Measurements from ENCODE around the gene WDCP. TPM values are rescaled to one million over a fixed set of nuclear protein-coding genes. Genes with fewer than 3 reads are reported as not detected.

WDCP gene
- total and polyA plus RNA-seq, 4 experiments from 2014 or later = 4.8 to 20.5 (median 11.3) TPM

- Histone ChIP-seq H3K4me1 (ENCODE audit: insufficient read depth, low read length) (peaks cover 11% of the 10 kb centered on the region), H3K4me3 (ENCODE audit: low read length in 2 of 2) (no peak overlapping the region), H3K9me3 (ENCODE audit: control insufficient read depth in 1 of 2, low read length in 2 of 2) (no peaks in the 10 kb centered on the region), H3K27ac (ENCODE audit: low read depth, low read length) (no peak overlapping the region), H3K36me3 (ENCODE audit: insufficient read depth, low read length) (no peaks in the 10 kb centered on the region), H3K27me3 (ENCODE audit: insufficient read depth, low read length) (peaks cover 5% of the 10 kb centered on the region)
- Mint-ChIP-seq H3K36me3 (no peaks in the 10 kb centered on the region), H3K4me1 (peaks cover 0 to 11% (median under 1%) of the 10 kb centered on the region in 4 donors), H3K4me3 (peak overlapping the region in 1 of 8 donors; percentile 18), H3K27ac (peak overlapping the region in 1 of 7 donors; percentile 81), H3K9me3 (no peaks in the 10 kb centered on the region), H3K27me3 (peaks cover 24 to 31% of the 10 kb centered on the region in 2 donors)
- ChIA-PET CTCF (ENCODE audit: partially characterized antibody) (interaction anchor here (1.2 kb wide), 2 partner anchors 11 to 187 kb away, joined by 3 read pairs; no protein-coding TSS in a partner anchor), POLR2A (ENCODE audit: partially characterized antibody) (no interaction called here)
- DNase-seq = no peak
- intact Hi-C loops (cut with micrococcal nuclease) = no loop called here
These were observed 35.7 kb downstream of the WDCP start for GRCh38 chr2:24011250-24012104.

GRCh38 chr2:24010477-24011249, 36.5 kb downstream of the WDCP start:
- Mint-ChIP-seq H3K9me3 (no peaks in the 10 kb centered on the region), H3K4me3 (no peak overlapping the region), H3K4me1 (peaks cover 0 to 11% (median under 1%) of the 10 kb centered on the region in 4 donors), H3K36me3 (no peaks in the 10 kb centered on the region), H3K27me3 (peaks cover 24 to 31% of the 10 kb centered on the region in 2 donors), H3K27ac (no peak overlapping the region)
- peaks cover 5% of the 10 kb centered on the region for H3K27me3 ChIP-seq (ENCODE audit: insufficient read depth, low read length)
- DNase-seq = no peak
- POLR2A ChIA-PET (ENCODE audit: partially characterized antibody) = no interaction called here
- CTCF ChIA-PET (ENCODE audit: partially characterized antibody) = interaction anchor here (1.2 kb wide), 2 partner anchors 12 to 186 kb away, joined by 3 read pairs; no protein-coding TSS in a partner anchor
- no peak overlapping the region for H3K27ac ChIP-seq (ENCODE audit: low read depth, low read length)
- intact Hi-C loops (cut with micrococcal nuclease) = no loop called here
- peaks cover 11% of the 10 kb centered on the region for H3K4me1 ChIP-seq (ENCODE audit: insufficient read depth, low read length)
- no peaks in the 10 kb centered on the region for H3K36me3 ChIP-seq (ENCODE audit: insufficient read depth, low read length)
- H3K4me3 ChIP-seq (ENCODE audit: low read length in 2 of 2) = no peak overlapping the region
- H3K9me3 ChIP-seq (ENCODE audit: control insufficient read depth in 1 of 2, low read length in 2 of 2) = no peaks in the 10 kb centered on the region

GRCh38 chr2:24009680-24010476, 37.3 kb downstream of the WDCP start, which contains the start of gene MFSD2B:
MFSD2B (plus strand) TSS chr2:24010085; CDS start chr2:24010097, 12 bp downstream.
- intact Hi-C loops (cut with micrococcal nuclease) = no loop called here
- CTCF ChIA-PET (ENCODE audit: partially characterized antibody) = no interaction called here
- Mint-ChIP-seq H3K27ac (peak within 1 kb of the TSS in 1 of 7 donors; percentile 49), H3K4me1 (peaks cover 0 to 11% (median under 1%) of the 10 kb centered on the region in 4 donors), H3K4me3 (no peak within 1 kb of the TSS), H3K27me3 (peaks cover 24 to 31% of the 10 kb centered on the region in 2 donors), H3K36me3 (no peaks in the 10 kb centered on the region), H3K9me3 (no peaks in the 10 kb centered on the region)
- H3K4me3 ChIP-seq (ENCODE audit: low read length in 2 of 2) = no peak within 1 kb of the TSS
- DNase-seq = no peak
- POLR2A ChIA-PET (ENCODE audit: partially characterized antibody) = interaction anchor here (0.7 kb wide), 1 partner anchor 83 kb away, joined by 3 read pairs; the partner anchor contains the start of gene ATAD2B
- no peaks in the 10 kb centered on the region for H3K36me3 ChIP-seq (ENCODE audit: insufficient read depth, low read length)
- no peaks in the 10 kb centered on the region for H3K9me3 ChIP-seq (ENCODE audit: control insufficient read depth in 1 of 2, low read length in 2 of 2)
- peaks cover 11% of the 10 kb centered on the region for H3K4me1 ChIP-seq (ENCODE audit: insufficient read depth, low read length)
- H3K27ac ChIP-seq (ENCODE audit: low read depth, low read length) = no peak within 1 kb of the TSS
- H3K27me3 ChIP-seq (ENCODE audit: insufficient read depth, low read length) = peaks cover 5% of the 10 kb centered on the region

GRCh38 chr2:24009367-24009679, 37.9 kb downstream of the WDCP start:
- H3K4me1 Mint-ChIP-seq = peaks cover 0 to 11% (median under 1%) of the 10 kb centered on the region in 4 donors
- POLR2A ChIA-PET (ENCODE audit: partially characterized antibody) = interaction anchor here (1.6 kb wide), 1 partner anchor 83 kb away, joined by 3 read pairs; the partner anchor contains the start of gene ATAD2B
- CTCF ChIA-PET (ENCODE audit: partially characterized antibody) = no interaction called here
- Histone ChIP-seq H3K4me1 (ENCODE audit: insufficient read depth, low read length) (peaks cover 11% of the 10 kb centered on the region), H3K9me3 (ENCODE audit: control insufficient read depth in 1 of 2, low read length in 2 of 2) (no peaks in the 10 kb centered on the region), H3K4me3 (ENCODE audit: low read length in 2 of 2) (no peak overlapping the region), H3K36me3 (ENCODE audit: insufficient read depth, low read length) (no peaks in the 10 kb centered on the region), H3K27me3 (ENCODE audit: insufficient read depth, low read length) (peaks cover 5% of the 10 kb centered on the region), H3K27ac (ENCODE audit: low read depth, low read length) (no peak overlapping the region)
- intact Hi-C loops (cut with micrococcal nuclease) = no loop called here
- H3K36me3 Mint-ChIP-seq = no peaks in the 10 kb centered on the region
- DNase-seq = no peak
- H3K27me3 Mint-ChIP-seq = peaks cover 22 to 28% of the 10 kb centered on the region in 2 donors
- no peak overlapping the region for H3K4me3 Mint-ChIP-seq
- peak overlapping the region in 1 of 7 donors; percentile 49 for H3K27ac Mint-ChIP-seq
- H3K9me3 Mint-ChIP-seq = no peaks in the 10 kb centered on the region

- H3K9me3 ChIP-seq (ENCODE audit: control insufficient read depth in 1 of 2, low read length in 2 of 2) = no peaks in the 10 kb centered on the region
- POLR2A ChIA-PET (ENCODE audit: partially characterized antibody) = interaction anchor here (1.6 kb wide), 1 partner anchor 82 kb away, joined by 3 read pairs; the partner anchor contains the start of gene ATAD2B
- H3K4me3 ChIP-seq (ENCODE audit: low read length in 2 of 2) = no peak overlapping the region
- intact Hi-C loops (cut with micrococcal nuclease) = no loop called here
- CTCF ChIA-PET (ENCODE audit: partially characterized antibody) = no interaction called here
- Mint-ChIP-seq H3K36me3 (no peaks in the 10 kb centered on the region), H3K27me3 (peaks cover 22 to 27% of the 10 kb centered on the region in 2 donors), H3K4me1 (peaks cover 0 to 11% (median under 1%) of the 10 kb centered on the region in 4 donors), H3K27ac (peak overlapping the region in 1 of 7 donors; percentile 49), H3K9me3 (no peaks in the 10 kb centered on the region), H3K4me3 (no peak overlapping the region)
- peaks cover 5% of the 10 kb centered on the region for H3K27me3 ChIP-seq (ENCODE audit: insufficient read depth, low read length)
- no peak overlapping the region for H3K27ac ChIP-seq (ENCODE audit: low read depth, low read length)
- DNase-seq = no peak
- H3K36me3 ChIP-seq (ENCODE audit: insufficient read depth, low read length) = no peaks in the 10 kb centered on the region
- peaks cover 11% of the 10 kb centered on the region for H3K4me1 ChIP-seq (ENCODE audit: insufficient read depth, low read length)
These were observed 38.4 kb downstream of the WDCP start for GRCh38 chr2:24008672-24009366.

GRCh38 chr2:24007693-24008092, 39.5 kb downstream of the WDCP start:
- Histone ChIP-seq H3K4me3 (ENCODE audit: low read length in 2 of 2) (no peak overlapping the region), H3K27ac (ENCODE audit: low read depth, low read length) (no peak overlapping the region), H3K9me3 (ENCODE audit: control insufficient read depth in 1 of 2, low read length in 2 of 2) (no peaks in the 10 kb centered on the region), H3K27me3 (ENCODE audit: insufficient read depth, low read length) (peaks cover 5% of the 10 kb centered on the region), H3K4me1 (ENCODE audit: insufficient read depth, low read length) (peaks cover 11% of the 10 kb centered on the region), H3K36me3 (ENCODE audit: insufficient read depth, low read length) (no peaks in the 10 kb centered on the region)
- H3K9me3 Mint-ChIP-seq = no peaks in the 10 kb centered on the region
- H3K4me3 Mint-ChIP-seq = no peak overlapping the region
- H3K27me3 Mint-ChIP-seq = peaks cover 22 to 23% of the 10 kb centered on the region in 2 donors
- no peak overlapping the region for H3K27ac Mint-ChIP-seq
- intact Hi-C loops (cut with micrococcal nuclease) = no loop called here
- no peak for DNase-seq
- ChIA-PET POLR2A (ENCODE audit: partially characterized antibody) (interaction anchor here (1.6 kb wide), 1 partner anchor 81 kb away, joined by 3 read pairs; the partner anchor contains the start of gene ATAD2B), CTCF (ENCODE audit: partially characterized antibody) (no interaction called here)
- H3K4me1 Mint-ChIP-seq = peaks cover 0 to 11% (median under 1%) of the 10 kb centered on the region in 4 donors
- H3K36me3 Mint-ChIP-seq = peaks cover 0 to under 1% of the 10 kb centered on the region in 2 donors

Measured in CD4-positive, alpha-beta memory T cell (primary cell).